Measurements from ENCODE around the gene TTC23.

DNA sequence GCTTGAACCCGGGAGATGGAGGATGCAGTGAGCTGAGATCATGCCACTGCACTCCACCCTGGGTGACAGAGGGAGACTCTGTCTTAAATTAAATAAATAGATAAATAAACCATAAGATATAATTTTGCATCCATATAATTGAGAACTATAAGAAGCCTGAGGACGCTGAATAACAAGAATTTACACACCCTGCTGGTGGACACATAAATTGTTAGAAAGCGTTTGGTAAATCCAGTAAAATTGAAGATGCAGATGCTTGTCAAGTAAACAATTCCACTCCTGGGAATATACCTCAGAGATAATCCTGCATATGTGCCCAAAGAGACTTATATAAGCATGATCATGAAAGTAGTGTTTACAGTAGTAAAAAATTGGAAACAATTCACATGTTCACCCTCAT is 41.7 kb downstream of the TTC23 start:
- TF ChIP-seq, protein P1, sequence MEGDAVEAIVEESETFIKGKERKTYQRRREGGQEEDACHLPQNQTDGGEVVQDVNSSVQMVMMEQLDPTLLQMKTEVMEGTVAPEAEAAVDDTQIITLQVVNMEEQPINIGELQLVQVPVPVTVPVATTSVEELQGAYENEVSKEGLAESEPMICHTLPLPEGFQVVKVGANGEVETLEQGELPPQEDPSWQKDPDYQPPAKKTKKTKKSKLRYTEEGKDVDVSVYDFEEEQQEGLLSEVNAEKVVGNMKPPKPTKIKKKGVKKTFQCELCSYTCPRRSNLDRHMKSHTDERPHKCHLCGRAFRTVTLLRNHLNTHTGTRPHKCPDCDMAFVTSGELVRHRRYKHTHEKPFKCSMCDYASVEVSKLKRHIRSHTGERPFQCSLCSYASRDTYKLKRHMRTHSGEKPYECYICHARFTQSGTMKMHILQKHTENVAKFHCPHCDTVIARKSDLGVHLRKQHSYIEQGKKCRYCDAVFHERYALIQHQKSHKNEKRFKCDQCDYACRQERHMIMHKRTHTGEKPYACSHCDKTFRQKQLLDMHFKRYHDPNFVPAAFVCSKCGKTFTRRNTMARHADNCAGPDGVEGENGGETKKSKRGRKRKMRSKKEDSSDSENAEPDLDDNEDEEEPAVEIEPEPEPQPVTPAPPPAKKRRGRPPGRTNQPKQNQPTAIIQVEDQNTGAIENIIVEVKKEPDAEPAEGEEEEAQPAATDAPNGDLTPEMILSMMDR (IDR thresholded peaks at IDR 0.05) = no peak
- no peak for TF ChIP-seq JUN (IDR thresholded peaks at IDR 0.05)
- no peak for TF ChIP-seq KDM1A (IDR thresholded peaks at IDR 0.05; ENCODE audit: low read depth)
- TF ChIP-seq POLR2A (IDR thresholded peaks at IDR 0.05; ENCODE audit: low read length) = no peak
- no peak for TF ChIP-seq FOSL2 (IDR thresholded peaks at IDR 0.05)
- TF ChIP-seq FOSL2 (CRISPR knock-in tag; IDR thresholded peaks at IDR 0.05) = no peak
- no peak for TF ChIP-seq CHD2 (IDR thresholded peaks at IDR 0.05; ENCODE audit: low read length, partially characterized antibody)
- TF ChIP-seq, protein P2, sequence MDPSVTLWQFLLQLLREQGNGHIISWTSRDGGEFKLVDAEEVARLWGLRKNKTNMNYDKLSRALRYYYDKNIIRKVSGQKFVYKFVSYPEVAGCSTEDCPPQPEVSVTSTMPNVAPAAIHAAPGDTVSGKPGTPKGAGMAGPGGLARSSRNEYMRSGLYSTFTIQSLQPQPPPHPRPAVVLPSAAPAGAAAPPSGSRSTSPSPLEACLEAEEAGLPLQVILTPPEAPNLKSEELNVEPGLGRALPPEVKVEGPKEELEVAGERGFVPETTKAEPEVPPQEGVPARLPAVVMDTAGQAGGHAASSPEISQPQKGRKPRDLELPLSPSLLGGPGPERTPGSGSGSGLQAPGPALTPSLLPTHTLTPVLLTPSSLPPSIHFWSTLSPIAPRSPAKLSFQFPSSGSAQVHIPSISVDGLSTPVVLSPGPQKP (IDR thresholded peaks at IDR 0.05; ENCODE audit: low read depth, low read length) = no peak
- TF ChIP-seq BHLHE40 (IDR thresholded peaks at IDR 0.05; ENCODE audit: low read depth, low read length) = no peak
- no peak for TF ChIP-seq EP300 (IDR thresholded peaks at IDR 0.05)
- TF ChIP-seq NFE2L2 (conservative IDR thresholded peaks at IDR 0.05; ENCODE audit: low read length) = no peak
- no peak for TF ChIP-seq CEBPB (IDR thresholded peaks at IDR 0.05)

All from A549 (cell line).